ENCODE results near the gene KCTD5.
"Not testable (repeated sequence)": the region's sequence is repeated elsewhere in the genome, so short reads cannot be mapped to it uniquely, and the experiment has no call there.

The KCTD5 gene

DNA sequence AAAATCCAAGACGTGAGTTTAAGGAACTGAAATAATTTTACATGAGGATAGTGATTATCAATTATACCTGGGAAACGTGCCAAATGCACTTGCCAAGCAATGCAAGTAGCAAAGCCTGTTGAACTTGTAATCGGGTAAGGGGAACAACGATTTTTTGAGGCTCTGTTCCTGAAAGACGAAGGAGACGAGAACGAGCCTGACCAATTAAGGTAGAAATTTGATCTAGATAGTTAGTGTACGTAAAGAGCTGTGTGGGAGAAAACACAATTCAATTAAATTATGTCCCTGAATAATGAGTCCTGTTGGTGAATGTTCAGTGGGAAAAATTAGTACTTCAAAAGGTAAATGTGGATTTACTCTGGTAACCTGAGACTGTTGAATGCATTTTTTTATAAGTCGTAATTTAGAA is 17.7 kb upstream of the KCTD5 start:
- H3K79me2 ChIP-seq = peaks cover 11% of the 10 kb centered on the region
- no peaks in the 10 kb centered on the region for H3K36me3 ChIP-seq (ENCODE audit: control insufficient read depth, insufficient read depth, low read length)
- no peak overlapping the region for H3K4me3 ChIP-seq (ENCODE audit: low read depth, low read length)
- no peak overlapping the region for H3K4me2 ChIP-seq (ENCODE audit: low read length)
- H3K27me3 ChIP-seq (ENCODE audit: control insufficient read depth, insufficient read depth, low read length) = no peaks in the 10 kb centered on the region
- TF ChIP-seq, protein P1, sequence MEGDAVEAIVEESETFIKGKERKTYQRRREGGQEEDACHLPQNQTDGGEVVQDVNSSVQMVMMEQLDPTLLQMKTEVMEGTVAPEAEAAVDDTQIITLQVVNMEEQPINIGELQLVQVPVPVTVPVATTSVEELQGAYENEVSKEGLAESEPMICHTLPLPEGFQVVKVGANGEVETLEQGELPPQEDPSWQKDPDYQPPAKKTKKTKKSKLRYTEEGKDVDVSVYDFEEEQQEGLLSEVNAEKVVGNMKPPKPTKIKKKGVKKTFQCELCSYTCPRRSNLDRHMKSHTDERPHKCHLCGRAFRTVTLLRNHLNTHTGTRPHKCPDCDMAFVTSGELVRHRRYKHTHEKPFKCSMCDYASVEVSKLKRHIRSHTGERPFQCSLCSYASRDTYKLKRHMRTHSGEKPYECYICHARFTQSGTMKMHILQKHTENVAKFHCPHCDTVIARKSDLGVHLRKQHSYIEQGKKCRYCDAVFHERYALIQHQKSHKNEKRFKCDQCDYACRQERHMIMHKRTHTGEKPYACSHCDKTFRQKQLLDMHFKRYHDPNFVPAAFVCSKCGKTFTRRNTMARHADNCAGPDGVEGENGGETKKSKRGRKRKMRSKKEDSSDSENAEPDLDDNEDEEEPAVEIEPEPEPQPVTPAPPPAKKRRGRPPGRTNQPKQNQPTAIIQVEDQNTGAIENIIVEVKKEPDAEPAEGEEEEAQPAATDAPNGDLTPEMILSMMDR (IDR thresholded peaks at IDR 0.05) = no peak
- no peak overlapping the region for H2AFZ ChIP-seq
- H3K9ac ChIP-seq = no peak overlapping the region
- no peaks in the 10 kb centered on the region for H3K4me1 ChIP-seq
- H3K9me3 ChIP-seq (ENCODE audit: control insufficient read depth, low read length) = no peaks in the 10 kb centered on the region
- no peak overlapping the region for H3K27ac ChIP-seq

GRCh38 chr16:2666671-2667070 is 15.7 kb upstream of the KCTD5 start:
- not testable (repeated sequence) for H2AFZ ChIP-seq; H3K4me1 ChIP-seq; H3K4me3 ChIP-seq (ENCODE audit: low read depth, low read length); H3K27me3 ChIP-seq (ENCODE audit: control insufficient read depth, insufficient read depth, low read length); H3K9ac ChIP-seq; H3K9me3 ChIP-seq (ENCODE audit: control insufficient read depth, low read length); H3K27ac ChIP-seq; H3K4me2 ChIP-seq (ENCODE audit: low read length); H3K36me3 ChIP-seq (ENCODE audit: control insufficient read depth, insufficient read depth, low read length)
- peaks cover 21% of the 10 kb centered on the region for H3K79me2 ChIP-seq

GRCh38 chr16:2669587-2669986 is 12.7 kb upstream of the KCTD5 start:
- not testable (repeated sequence) for H3K4me3 ChIP-seq (ENCODE audit: low read depth, low read length); H3K27me3 ChIP-seq (ENCODE audit: control insufficient read depth, insufficient read depth, low read length); H3K9me3 ChIP-seq (ENCODE audit: control insufficient read depth, low read length); H3K27ac ChIP-seq; H3K4me2 ChIP-seq (ENCODE audit: low read length); H3K36me3 ChIP-seq (ENCODE audit: control insufficient read depth, insufficient read depth, low read length); H3K4me1 ChIP-seq; H3K9ac ChIP-seq; H2AFZ ChIP-seq
- H3K79me2 ChIP-seq = peaks cover 24% of the 10 kb centered on the region

- H2AFZ ChIP-seq; H3K36me3 ChIP-seq (ENCODE audit: control insufficient read depth, insufficient read depth, low read length); H3K27me3 ChIP-seq (ENCODE audit: control insufficient read depth, insufficient read depth, low read length); H3K4me3 ChIP-seq (ENCODE audit: low read depth, low read length); H3K4me2 ChIP-seq (ENCODE audit: low read length); H3K27ac ChIP-seq; H3K9me3 ChIP-seq (ENCODE audit: control insufficient read depth, low read length); H3K4me1 ChIP-seq; H3K9ac ChIP-seq: not testable (repeated sequence)
- H3K79me2 ChIP-seq = peaks cover 24% of the 10 kb centered on the region
- TF ChIP-seq, protein P1 (IDR thresholded peaks at IDR 0.05) = peak; percentile 75
Observed at GRCh38 chr16:2670017-2670416, 12.3 kb upstream of the KCTD5 start.

- not testable (repeated sequence) for H3K4me2 ChIP-seq (ENCODE audit: low read length); H2AFZ ChIP-seq; H3K9me3 ChIP-seq (ENCODE audit: control insufficient read depth, low read length); H3K4me3 ChIP-seq (ENCODE audit: low read depth, low read length); H3K36me3 ChIP-seq (ENCODE audit: control insufficient read depth, insufficient read depth, low read length); H3K4me1 ChIP-seq; H3K27ac ChIP-seq; H3K27me3 ChIP-seq (ENCODE audit: control insufficient read depth, insufficient read depth, low read length); H3K9ac ChIP-seq
- H3K79me2 ChIP-seq = peaks cover 24% of the 10 kb centered on the region
Observed at GRCh38 chr16:2671193-2671592, 11.1 kb upstream of the KCTD5 start.

DNA sequence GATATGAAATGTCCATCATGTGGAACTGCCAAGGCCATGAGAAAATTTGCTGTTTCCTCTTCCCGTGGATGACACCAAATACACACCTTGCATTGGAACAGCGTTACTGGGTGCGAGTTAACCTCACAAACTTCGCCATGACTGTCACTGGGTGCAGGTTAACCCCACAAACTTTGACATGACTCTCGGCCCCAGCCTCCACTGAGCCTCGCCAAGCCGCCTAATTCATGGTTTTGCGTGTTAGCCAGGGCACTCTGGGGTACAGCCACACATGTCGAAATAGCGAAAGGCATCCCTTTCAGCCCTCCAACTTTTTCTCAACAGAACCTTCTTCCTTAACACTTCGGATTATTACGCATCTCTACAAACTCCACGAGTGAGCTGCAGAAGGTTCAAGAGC is 10.6 kb upstream of the KCTD5 start:
- Histone ChIP-seq H3K27me3 (ENCODE audit: control insufficient read depth, insufficient read depth, low read length) (no peaks in the 10 kb centered on the region), H3K79me2 (peaks cover 24% of the 10 kb centered on the region), H3K4me2 (ENCODE audit: low read length) (peak overlapping the region; percentile 49), H3K27ac (no peak overlapping the region), H3K4me1 (peaks cover 5% of the 10 kb centered on the region), H3K4me3 (ENCODE audit: low read depth, low read length) (peak overlapping the region; percentile 24), H2AFZ (no peak overlapping the region), H3K36me3 (ENCODE audit: control insufficient read depth, insufficient read depth, low read length) (no peaks in the 10 kb centered on the region), H3K9ac (no peak overlapping the region), H3K9me3 (ENCODE audit: control insufficient read depth, low read length) (no peaks in the 10 kb centered on the region)
- TF ChIP-seq, protein P1 (IDR thresholded peaks at IDR 0.05) = no peak
